GM23248 (cell line): ENCODE measurements around the gene PIEZO1.

Experiments used
- EZH2 ChIP-seq: fragments of 200-600 bp; sonication (generic); IDR thresholded peaks from 2 replicates; pipeline ENCODE4 v1.6.1; 2018; ENCODE audit warnings: antibody characterized with exemption, mild to moderate bottlenecking; ENCODE audit not compliant: insufficient read depth, poor library complexity, severe bottlenecking
- EZH2phosphoT487 ChIP-seq: fragments of 200-600 bp; sonication (generic); IDR thresholded peaks from 2 replicates; pipeline ENCODE4 v1.6.1; 2018; ENCODE audit warnings: antibody characterized with exemption, moderate library complexity, mild to moderate bottlenecking, low read depth; ENCODE audit not compliant: insufficient read depth

- TF ChIP-seq EZH2 (no peak), EZH2phosphoT487 (no peak)
Measured at GRCh38 chr16:88753602-88754001, 31.4 kb downstream of the PIEZO1 start.
